Right ventricle myocardium superior (tissue), 1 donor: ENCODE measurements around the gene FRMPD4. TPM values are rescaled to one million over a fixed set of nuclear protein-coding genes. Genes with fewer than 3 reads are reported as not detected.

ENCODE experiments used
- ATAC-seq: fragments of 200-7000 bp; cut with Tn5 transposase; one replicate; pipeline ENCODE4 v1.9.1; 2020; ENCODE audit warnings: mild to moderate bottlenecking; ENCODE audit not compliant: poor library complexity
- DNase-seq: peaks from one replicate; pipeline ENCODE4 v3.0.0-alpha.2; 2020
- intact Hi-C: fragments of 100-400 bp; cut with DNase I; formaldehyde crosslinking; loops from one replicate; pipeline ENCODE4 v1.11.2; 2022
- total RNA-seq: library from RNA; stranded (reverse); fragmentation: NEBNext Ultra II Directional; extraction: Animal tissue kit (Norgen Biotek cat#: 25700); gene quantifications from one replicate; pipeline ENCODE4 v1.2.1, GENCODE V29; 2021
- donor health status: DM: no; HTN: yes; CAD: no; lungs with severe emphysema.

FRMPD4 gene
- total RNA-seq, 1 donor from 2014 or later = 1.3 TPM

- no peak for DNase-seq
- intact Hi-C loops = no loop called here
- ATAC-seq = no peak
Observed at GRCh38 chrX:12263211-12263610, 124.9 kb downstream of the FRMPD4 start.

DNA sequence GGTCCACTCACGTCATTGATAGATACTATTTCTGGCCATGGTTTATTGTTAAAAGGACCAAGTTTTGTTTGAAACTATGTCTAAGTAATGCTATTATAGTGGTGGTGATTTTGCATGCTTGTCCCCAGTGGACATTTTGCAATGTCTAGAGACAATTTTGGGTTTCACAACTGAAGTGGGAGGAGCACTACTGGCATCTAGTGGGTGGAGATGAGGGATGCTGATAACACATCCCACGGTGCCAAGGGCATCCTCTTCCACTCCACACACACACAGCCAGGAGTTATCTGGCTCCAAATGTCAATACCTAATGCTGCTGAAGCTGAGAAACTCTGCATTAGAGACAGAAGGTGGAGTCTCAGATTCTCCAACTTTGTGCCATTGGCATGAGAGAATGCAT is 131.2 kb downstream of the FRMPD4 start:
- no peak for DNase-seq
- no peak for ATAC-seq
- intact Hi-C loops = no loop called here

- intact Hi-C loops = no loop called here
- DNase-seq (no peak), ATAC-seq (no peak)
Observed at GRCh38 chrX:12278151-12278550, 139.9 kb downstream of the FRMPD4 start.

DNA sequence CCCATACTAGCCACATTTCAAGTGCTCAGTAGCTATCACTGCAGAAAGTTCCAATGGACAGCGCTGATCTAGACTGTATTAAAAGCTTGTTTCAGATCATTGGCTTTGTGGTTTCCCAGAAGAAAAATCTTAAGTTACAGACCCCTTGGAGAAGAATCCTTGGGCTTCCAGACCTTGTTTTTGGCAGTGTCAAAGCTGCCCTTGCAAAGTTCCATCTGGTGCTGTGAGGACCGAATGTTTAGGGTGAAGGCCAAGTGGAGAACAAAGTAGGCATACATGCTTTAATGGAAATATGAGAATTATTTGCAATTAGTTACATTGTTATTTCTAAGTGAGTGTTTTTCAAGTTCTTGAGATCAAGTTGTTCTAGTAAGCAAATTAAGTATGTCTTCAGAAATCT is 144.7 kb downstream of the FRMPD4 start:
- intact Hi-C loops = no loop called here
- no peak for ATAC-seq
- DNase-seq = no peak

DNA sequence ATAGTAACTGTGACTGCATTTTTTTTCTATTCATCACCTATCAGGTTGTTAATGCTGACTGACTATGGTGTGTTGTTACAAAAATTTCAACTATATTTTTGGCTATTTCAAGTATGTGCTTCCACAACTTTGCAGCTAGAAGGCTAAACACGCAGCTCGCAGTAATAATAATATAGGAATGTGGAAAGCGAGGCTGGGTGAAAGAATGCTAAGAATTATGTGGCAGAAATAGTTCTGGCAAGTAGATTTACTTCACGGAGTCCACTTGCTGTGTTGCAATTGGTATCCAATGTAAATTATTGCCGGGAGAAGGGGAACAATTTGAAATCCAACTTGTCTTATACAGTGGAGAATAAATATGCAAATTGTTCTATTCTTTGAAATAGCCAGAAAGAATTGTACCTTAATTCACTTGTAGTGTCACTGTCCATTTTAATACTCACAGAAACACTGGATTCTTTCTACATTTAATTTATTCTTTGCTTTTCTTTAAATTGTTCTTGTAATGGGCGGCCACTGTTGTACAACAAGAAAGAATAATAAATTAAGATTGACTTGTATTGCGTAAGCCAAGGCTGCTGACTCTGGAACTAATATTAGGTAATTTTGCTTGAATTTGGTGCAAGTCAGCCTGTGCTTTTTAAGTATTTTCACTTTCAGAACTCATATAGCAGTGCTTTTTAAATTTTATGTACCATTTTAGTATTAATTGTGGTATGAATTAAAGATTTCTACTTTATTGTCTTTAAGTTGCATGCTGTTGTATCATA is 154.9 kb downstream of the FRMPD4 start:
- ATAC-seq = no peak
- no peak for DNase-seq
- intact Hi-C loops = no loop called here

DNA sequence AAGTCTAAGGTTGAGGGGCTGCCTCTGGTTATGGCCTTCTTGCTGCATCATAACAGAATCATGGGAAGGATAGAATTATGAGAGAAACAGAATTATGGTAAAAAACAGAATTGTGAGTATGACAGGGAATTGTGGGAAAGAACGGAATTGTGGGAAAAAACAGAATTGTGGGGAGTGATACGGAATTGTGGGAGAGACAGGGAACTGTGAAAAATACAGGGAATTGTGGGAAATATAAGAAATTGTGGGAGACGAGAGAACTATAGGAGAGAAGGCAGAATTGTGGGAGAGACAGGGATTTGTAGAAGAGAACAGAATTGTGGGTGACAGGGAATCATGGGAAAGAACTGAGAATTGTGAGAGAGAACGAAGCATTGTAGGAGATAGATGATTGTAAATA is 159.1 kb downstream of the FRMPD4 start:
- DNase-seq (no peak), ATAC-seq (no peak)
- intact Hi-C loops = no loop called here

DNA sequence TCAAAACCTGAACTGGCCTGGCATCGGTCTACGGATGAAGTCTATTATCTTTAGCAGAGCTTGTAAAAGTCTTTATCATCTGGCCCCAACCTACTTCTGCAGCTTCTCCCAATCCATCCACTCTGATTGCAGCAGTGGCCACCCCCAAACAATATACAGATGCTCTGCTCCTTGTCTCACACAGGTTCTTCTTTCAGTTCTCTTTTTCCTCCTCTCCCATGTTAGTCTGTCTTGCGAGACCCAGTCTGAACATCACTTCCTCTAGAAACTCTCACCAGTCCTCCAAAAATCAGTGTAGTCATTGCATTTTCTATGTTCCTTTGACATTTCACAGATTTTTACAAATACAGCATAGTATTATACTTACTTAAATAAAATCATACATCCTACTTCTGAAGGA is 163.0 kb downstream of the FRMPD4 start:
- intact Hi-C loops = no loop called here
- ATAC-seq (no peak), DNase-seq (no peak)

- intact Hi-C loops = no loop called here
- no peak for ATAC-seq
Observed at GRCh38 chrX:12304261-12304660, 166.0 kb downstream of the FRMPD4 start.

DNA sequence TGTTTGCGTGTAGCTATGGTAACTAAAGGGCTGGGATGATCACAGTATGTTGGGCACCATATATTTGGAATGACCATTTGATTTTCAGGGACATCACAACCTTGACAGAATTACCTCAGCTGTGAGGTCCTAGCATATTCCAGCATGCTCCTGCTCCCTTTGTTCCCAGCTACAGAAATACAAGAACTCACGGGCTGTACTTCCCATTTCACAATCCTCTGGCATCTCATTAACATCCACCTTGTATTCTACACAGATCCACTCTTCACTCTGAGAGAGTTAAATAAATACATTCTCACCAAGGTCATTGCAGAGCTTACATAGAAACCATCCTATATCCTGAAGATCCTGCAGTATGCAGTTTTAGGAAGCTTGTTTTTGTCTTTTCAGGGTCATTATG is 169.7 kb downstream of the FRMPD4 start:
- no peak for ATAC-seq
- DNase-seq = no peak
- intact Hi-C loops = no loop called here

More at GRCh38 chrX:12304261-12304660, 166.0 kb downstream of the FRMPD4 start:
- DNase-seq = no peak

GRCh38 chrX:12308420-12308819 is 170.1 kb downstream of the FRMPD4 start:
- intact Hi-C loops = no loop called here
- DNase-seq = no peak
- ATAC-seq = peak; percentile 51

DNA sequence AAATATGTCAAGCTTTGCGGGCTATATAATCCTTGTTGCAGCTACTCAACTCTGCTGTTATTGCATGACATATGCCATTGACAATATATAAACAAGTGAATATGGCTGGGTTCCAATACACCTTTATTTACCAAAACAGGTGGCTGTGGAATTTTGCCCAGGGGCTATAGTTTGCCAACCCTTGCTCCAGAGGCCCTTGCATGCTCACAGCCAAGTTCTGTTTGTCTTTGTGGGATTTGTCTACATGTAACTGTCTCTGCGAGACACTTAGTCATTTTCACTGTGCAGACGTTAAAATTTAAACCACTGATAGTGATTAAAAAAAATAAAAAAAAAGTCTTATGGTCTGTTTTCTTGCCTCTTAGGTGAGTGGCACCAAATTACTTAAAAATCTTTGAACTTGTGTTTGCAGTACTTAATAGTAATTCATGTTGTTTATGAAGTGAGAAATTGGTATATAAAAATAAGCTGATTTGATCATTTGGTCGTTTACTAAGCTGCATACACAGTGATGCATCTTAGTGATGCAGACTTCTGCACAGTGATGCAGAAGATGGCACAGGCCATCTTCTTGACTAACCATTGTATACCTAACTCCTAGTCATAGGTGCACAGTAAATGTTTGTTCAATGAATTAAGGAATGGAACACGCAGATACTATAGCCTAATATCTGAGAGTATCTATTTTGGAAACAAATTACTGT is 170.9 kb downstream of the FRMPD4 start:
- intact Hi-C loops = no loop called here
- ATAC-seq = no peak
- no peak for DNase-seq

GRCh38 chrX:12309744-12310076 is 171.4 kb downstream of the FRMPD4 start:
- no peak for DNase-seq
- intact Hi-C loops = no loop called here
- ATAC-seq = no peak

GRCh38 chrX:12314651-12315050 is 176.4 kb downstream of the FRMPD4 start:
- ATAC-seq (no peak), DNase-seq (no peak)
- intact Hi-C loops = no loop called here

DNA sequence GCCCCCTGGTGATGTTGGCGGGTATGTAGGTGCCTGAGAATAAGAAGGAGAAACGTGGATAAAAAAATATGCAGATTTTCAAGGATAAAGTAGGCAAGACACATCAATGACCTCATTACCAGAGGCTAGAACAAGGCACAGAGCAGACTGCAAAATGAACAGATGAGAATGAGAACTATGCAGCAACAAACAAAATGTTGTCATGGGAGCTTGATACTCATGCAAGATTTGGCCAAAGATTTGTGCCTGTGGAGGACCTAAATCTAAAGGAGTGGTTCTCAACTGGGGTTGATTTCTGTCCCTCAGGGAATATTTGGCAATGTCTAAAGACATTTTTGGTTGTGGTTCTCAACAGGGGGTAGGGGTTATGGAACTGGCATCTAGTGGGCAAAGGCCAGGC is 177.3 kb downstream of the FRMPD4 start:
- no peak for ATAC-seq
- intact Hi-C loops = no loop called here

GRCh38 chrX:12319003-12319519 is 180.8 kb downstream of the FRMPD4 start:
- DNase-seq (no peak), ATAC-seq (no peak)
- intact Hi-C loops = no loop called here

More for the DNA sequence above, 177.3 kb downstream of the FRMPD4 start:
- DNase-seq = no peak

GRCh38 chrX:12319992-12320391 is 181.7 kb downstream of the FRMPD4 start:
- no peak for DNase-seq
- intact Hi-C loops = no loop called here
- no peak for ATAC-seq

DNA sequence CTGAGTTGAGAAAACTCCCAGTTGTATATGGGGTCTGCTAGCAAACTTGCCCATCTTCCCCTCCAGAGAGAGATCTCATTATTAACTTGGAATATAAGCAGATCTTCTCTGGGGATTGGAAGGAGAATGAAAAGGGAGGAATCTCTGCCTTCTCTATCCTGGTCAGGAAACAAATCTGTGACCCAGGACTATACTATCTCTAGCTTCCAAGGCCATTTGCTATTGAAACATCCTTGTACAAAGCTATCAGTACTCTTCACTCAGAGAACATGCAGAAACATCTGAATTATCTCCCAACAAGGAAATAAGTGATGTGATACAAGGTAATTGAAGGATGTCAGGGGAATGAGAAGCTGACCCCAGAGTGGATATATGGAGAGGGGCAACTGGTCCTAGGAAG is 183.8 kb downstream of the FRMPD4 start:
- ATAC-seq = no peak
- DNase-seq = no peak
- intact Hi-C loops = no loop called here

GRCh38 chrX:12325171-12325570 is 186.9 kb downstream of the FRMPD4 start:
- intact Hi-C loops = no loop called here
- no peak for DNase-seq
- ATAC-seq = no peak

- intact Hi-C loops = no loop called here
- ATAC-seq (no peak), DNase-seq (no peak)
Observed at GRCh38 chrX:12327836-12328235, 189.6 kb downstream of the FRMPD4 start.

DNA sequence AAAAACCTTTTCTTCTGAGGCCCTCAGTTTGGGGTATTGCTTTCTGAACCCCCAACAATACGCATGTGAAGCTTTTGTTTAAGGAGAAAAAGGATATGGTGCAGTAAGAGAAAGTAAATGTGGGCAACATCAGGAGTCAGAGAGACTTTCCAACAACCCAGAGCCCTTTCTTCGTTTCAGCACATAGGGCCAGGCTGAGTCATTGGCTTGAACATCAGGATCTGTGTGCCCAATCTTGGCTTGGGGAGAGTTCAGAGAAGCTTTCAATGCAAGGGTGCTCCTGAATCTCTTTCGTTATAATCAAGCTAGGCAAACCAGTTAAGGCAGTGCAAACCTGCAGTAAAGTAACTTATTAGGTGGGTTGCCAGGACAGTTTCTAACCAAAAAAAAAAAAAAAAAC is 191.2 kb downstream of the FRMPD4 start:
- ATAC-seq = no peak
- no peak for DNase-seq
- intact Hi-C loops = no loop called here
